HEK293 (cell line): ENCODE data around the gene UCK2.
"Not testable (repeated sequence)": the region's sequence is repeated elsewhere in the genome, so short reads cannot be mapped to it uniquely, and the experiment has no call there.

Source experiments
- CTCF ChIA-PET: fragments of 350-600 bp; formaldehyde crosslinking; extraction: SDS; loops from one replicate; lab custom pipeline; 2021; ENCODE audit warnings: antibody characterized with exemption; lab: Yijun Ruan, JAX
- POLR2A ChIA-PET: fragments of 300-600 bp; formaldehyde crosslinking; extraction: SDS; loops from one replicate; lab custom pipeline; 2020; ENCODE audit warnings: antibody characterized with exemption, inconsistent platforms; lab: Yijun Ruan, JAX
- H3K27ac ChIP-seq: fragments of 200-500 bp; sonication (Bioruptor generic); 2 replicates; pipeline ENCODE4 v1.5.1; 2014; ENCODE audit warnings: low read depth, low read length, control low read depth, inconsistent platforms; ENCODE audit errors: extremely low read depth
- H3K36me3 ChIP-seq, 2 experiments: fragments of 200-500 bp in 1 of 2; sonication (Bioruptor generic) in 1 of 2; 1 replicate in 1 of 2; 2 replicates in 1 of 2; pipeline ENCODE4 v1.5.1; 2014 to 2017; ENCODE audit warnings: inconsistent platforms in 2 of 2, low read length in 2 of 2; ENCODE audit not compliant: control insufficient read depth in 2 of 2, insufficient read depth in 1 of 2
- H3K4me1 ChIP-seq: fragments of 200-500 bp; sonication (Bioruptor generic); 2 replicates; pipeline ENCODE4 v1.5.1; 2014; ENCODE audit warnings: mild to moderate bottlenecking, low read length, inconsistent platforms; ENCODE audit not compliant: control insufficient read depth, insufficient read depth
- H3K4me3 ChIP-seq: 2 replicates; pipeline ENCODE4 v1.5.1; 2011; ENCODE audit warnings: low read depth, mild to moderate bottlenecking, control low read depth, low read length, moderate library complexity
- H3K9me3 ChIP-seq: fragments of 200-500 bp; sonication (Bioruptor generic); 2 replicates; pipeline ENCODE4 v1.5.1; 2014; ENCODE audit warnings: low read depth, low read length, inconsistent platforms; ENCODE audit not compliant: control insufficient read depth, insufficient read depth
- EGR2 ChIP-seq: fragments of 450-650 bp; formaldehyde crosslinking; IDR thresholded peaks from 2 replicates; pipeline ENCODE4 v1.5.1; 2016; ENCODE audit warnings: low read depth, missing biosample characterization, missing genetic modification characterization
- ZBTB26 ChIP-seq: fragments of 450-650 bp; formaldehyde crosslinking; optimal IDR thresholded peaks from 2 replicates; pipeline ENCODE3; 2016; ENCODE audit warnings: missing biosample characterization, mild to moderate bottlenecking, missing genetic modification characterization
- ZBTB6 ChIP-seq: fragments of 450-650 bp; formaldehyde crosslinking; IDR thresholded peaks from 2 replicates; pipeline ENCODE4 v1.5.1; 2017; ENCODE audit warnings: missing biosample characterization, missing genetic modification characterization
- ZNF146 ChIP-seq: fragments of 450-650 bp; formaldehyde crosslinking; IDR thresholded peaks from 2 replicates; pipeline ENCODE4 v1.5.1; 2016; ENCODE audit warnings: missing biosample characterization, missing genetic modification characterization
- ZNF19 ChIP-seq: fragments of 450-650 bp; formaldehyde crosslinking; IDR thresholded peaks from 2 replicates; pipeline ENCODE4; 2016; ENCODE audit warnings: missing biosample characterization, missing genetic modification characterization, low read depth
- ZNF221 ChIP-seq: fragments of 450-650 bp; formaldehyde crosslinking; IDR thresholded peaks from 2 replicates; pipeline ENCODE4 v1.5.1; 2017; ENCODE audit warnings: missing biosample characterization, missing genetic modification characterization, borderline replicate concordance
- ZNF280C ChIP-seq: fragments of 450-650 bp; formaldehyde crosslinking; IDR thresholded peaks from 2 replicates; pipeline ENCODE4 v1.5.1; 2016; ENCODE audit warnings: missing biosample characterization, missing genetic modification characterization
- ZNF311 ChIP-seq: fragments of 450-650 bp; formaldehyde crosslinking; IDR thresholded peaks from 2 replicates; pipeline ENCODE4 v1.5.1; 2017; ENCODE audit warnings: missing biosample characterization, missing genetic modification characterization, borderline replicate concordance
- ZNF416 ChIP-seq: fragments of 450-650 bp; formaldehyde crosslinking; IDR thresholded peaks from 2 replicates; pipeline ENCODE4 v1.5.1; 2016; ENCODE audit warnings: missing biosample characterization, missing genetic modification characterization
- ZNF513 ChIP-seq: fragments of 450-650 bp; IDR thresholded peaks from 2 replicates; pipeline ENCODE4 v1.5.1; 2018; ENCODE audit warnings: missing biosample characterization, missing genetic modification characterization
- ZNF654 ChIP-seq: fragments of 450-650 bp; formaldehyde crosslinking; IDR thresholded peaks from 2 replicates; pipeline ENCODE4 v1.5.1; 2016; ENCODE audit warnings: low read depth, missing biosample characterization, missing genetic modification characterization
- ZNF76 ChIP-seq: fragments of 450-650 bp; formaldehyde crosslinking; IDR thresholded peaks from 2 replicates; pipeline ENCODE4; 2016; ENCODE audit warnings: low read depth, missing biosample characterization, missing genetic modification characterization, borderline replicate concordance
- ZNF791 ChIP-seq: fragments of 450-650 bp; formaldehyde crosslinking; IDR thresholded peaks from 2 replicates; pipeline ENCODE4 v1.5.1; 2016; ENCODE audit warnings: missing biosample characterization, missing genetic modification characterization

UCK2 gene

GRCh38 chr1:165778197-165778596 lies 49.2 kb upstream of the UCK2 start:
- H3K4me3 ChIP-seq, CTCF ChIA-PET, POLR2A ChIA-PET, H3K4me1 ChIP-seq, H3K27ac ChIP-seq, H3K9me3 ChIP-seq: not testable (repeated sequence)
- peaks cover 0 to 11% of the 10 kb centered on the region in 2 experiments; a peak in 2 of 3 replicates for H3K36me3 ChIP-seq
- peak; percentile 86 for TF ChIP-seq ZNF146 (tag by site-specific recombination)

- H3K4me3 ChIP-seq, H3K9me3 ChIP-seq, H3K4me1 ChIP-seq, H3K27ac ChIP-seq, H3K36me3 ChIP-seq, POLR2A ChIA-PET: not testable (repeated sequence)
- CTCF ChIA-PET: interaction anchor here (0.7 kb wide), 1 partner anchor 142 kb away, joined by 3 read pairs; no protein-coding TSS in a partner anchor
Observed at GRCh38 chr1:165783519-165783918, 43.9 kb upstream of the UCK2 start.

- ChIA-PET POLR2A (no interaction called here), CTCF (interaction anchor here (0.6 kb wide), 1 partner anchor 45 kb away, joined by 3 read pairs; no protein-coding TSS in a partner anchor)
- Histone ChIP-seq H3K9me3 (no peaks in the 10 kb centered on the region), H3K4me3 (no peak overlapping the region), H3K4me1 (no peaks in the 10 kb centered on the region), H3K36me3 (no peaks in the 10 kb centered on the region), H3K27ac (no peak overlapping the region)
- TF ChIP-seq ZBTB26 (tag by site-specific recombination): no peak
- no peak for TF ChIP-seq ZNF311 (tag by site-specific recombination)
- TF ChIP-seq ZBTB6 (tag by site-specific recombination): no peak
- no peak for TF ChIP-seq EGR2 (tag by site-specific recombination)
- TF ChIP-seq ZNF654 (tag by site-specific recombination): no peak
- TF ChIP-seq ZNF513 (tag by site-specific recombination): no peak
- TF ChIP-seq ZNF416 (tag by site-specific recombination): no peak
- TF ChIP-seq ZNF19 (tag by site-specific recombination): no peak
- TF ChIP-seq ZNF76 (tag by site-specific recombination): no peak
- no peak for TF ChIP-seq ZNF791
- no peak for TF ChIP-seq ZNF221
- TF ChIP-seq ZNF280C (tag by site-specific recombination): no peak
Observed at GRCh38 chr1:165787741-165788140, 39.7 kb upstream of the UCK2 start.
